HCT116 (cell line): ENCODE measurements around the gene VSIG2. TPM values are rescaled to one million over a fixed set of nuclear protein-coding genes. Genes with fewer than 3 reads are reported as not detected.

ENCODE experiments used
- ATAC-seq: fragments of 200-7000 bp; cut with Tn5 transposase; 2 replicates; pipeline ENCODE4 v1.9.1; 2020; ENCODE audit warnings: mild to moderate bottlenecking, moderate library complexity
- BruUV-seq: library from RNA; stranded (reverse); fragments of 400-500 nt; replicated peaks from 2 replicates; lab custom pipeline; 2021; lab: Mats Ljungman, UMichigan
- CTCF ChIA-PET: fragments of 300-600 bp; sonication (Branson Sonifier 250); formaldehyde crosslinking; loops from one replicate; lab custom pipeline; 2021; ENCODE audit warnings: antibody characterized with exemption; lab: Charles Lee
- POLR2A ChIA-PET: fragments of 300-600, 350-600 bp; sonication (Branson Sonifier 250); formaldehyde crosslinking; loops from one replicate; lab custom pipeline; 2021; ENCODE audit warnings: antibody characterized with exemption; lab: Charles Lee
- RAD21 ChIA-PET, 2 experiments: fragments of 300-600 bp; sonication (Branson Sonifier 250); formaldehyde crosslinking; loops; one replicate each; lab custom pipeline; 2023; ENCODE audit warnings: low total read pairs in 2 of 2; ENCODE audit not compliant: uncharacterized antibody in 2 of 2, unreplicated experiment in 2 of 2, low non-redundant PET in 1 of 2; lab: Charles Lee
- DNase-seq: peaks from one replicate; pipeline ENCODE4 v3.0.0-alpha.2; 2010; ENCODE audit warnings: low read depth, low spot score
- H2AFZ ChIP-seq: fragments of 200-600 bp; shearing (Covaris generic), sonication (generic); 2 replicates; pipeline ENCODE4 v1.6.1; 2017; ENCODE audit warnings: low read depth, mixed run types, mixed read lengths, antibody characterized with exemption, low read length; ENCODE audit not compliant: poor library complexity, severe bottlenecking
- H3K27ac ChIP-seq: 2 replicates; pipeline ENCODE4 v1.5.1; 2012; ENCODE audit warnings: low read depth, low read length
- H3K27me3 ChIP-seq: fragments of 200-600 bp; sonication (generic); 2 replicates; pipeline ENCODE4 v1.6.1; 2016; ENCODE audit warnings: mixed run types, low read length, mixed read lengths; ENCODE audit not compliant: insufficient read depth
- H3K36me3 ChIP-seq, 2 experiments: fragments of 200-500 bp in 1 of 2; fragments of 200-600 bp in 1 of 2; sonication (Bioruptor generic) in 1 of 2; sonication (generic) in 1 of 2; 2 replicates each; pipeline versions ENCODE4 v1.5.1 to v1.6.1; 2014 to 2016; ENCODE audit warnings: low read length in 2 of 2, inconsistent platforms in 1 of 2, mixed read lengths in 1 of 2, mixed run types in 1 of 2; ENCODE audit not compliant: insufficient read depth in 2 of 2, control insufficient read depth in 1 of 2
- H3K4me1 ChIP-seq, 2 experiments: fragments of 200-600 bp in 1 of 2; sonication (generic) in 1 of 2; 2 replicates each; pipeline versions ENCODE4 v1.5.1 to v1.6.1; 2012 to 2017; ENCODE audit warnings: low read length in 2 of 2, inconsistent platforms in 1 of 2, mild to moderate bottlenecking in 1 of 2, mixed read lengths in 1 of 2, mixed run types in 1 of 2, moderate library complexity in 1 of 2; ENCODE audit not compliant: insufficient read depth in 2 of 2, control insufficient read depth in 1 of 2
- H3K4me2 ChIP-seq: fragments of 200-600 bp; sonication (generic); 2 replicates; pipeline ENCODE4 v1.6.1; 2017; ENCODE audit warnings: mixed run types, low read length, mixed read lengths
- H3K4me3 ChIP-seq, 2 experiments: fragments of 200-600 bp in 1 of 2; sonication (generic) in 1 of 2; replicated peaks in 1 of 2; 2 replicates each; pipeline ENCODE4 v1.5.1; 2011 to 2016; ENCODE audit warnings: low read length in 2 of 2, control low read depth in 1 of 2, low read depth in 1 of 2, mild to moderate bottlenecking in 1 of 2, mixed read lengths in 1 of 2, mixed run types in 1 of 2
- H3K79me2 ChIP-seq: fragments of 200-600 bp; sonication (generic); 2 replicates; pipeline ENCODE4 v1.6.1; 2017; ENCODE audit warnings: mild to moderate bottlenecking, mixed run types, low read length, moderate library complexity, mixed read lengths; ENCODE audit not compliant: insufficient read depth
- H3K9ac ChIP-seq: fragments of 200-600 bp; sonication (generic); 2 replicates; pipeline ENCODE4 v1.6.1; 2016; ENCODE audit warnings: low read length, mixed read lengths
- H3K9me2 ChIP-seq: fragments of 200-600 bp; sonication (generic), shearing (Covaris generic); 2 replicates; pipeline ENCODE4 v1.6.1; 2017; ENCODE audit warnings: mixed run types, mild to moderate bottlenecking, moderate library complexity; ENCODE audit not compliant: insufficient read depth
- H3K9me3 ChIP-seq, 2 experiments: fragments of 200-500 bp in 1 of 2; fragments of 200-600 bp in 1 of 2; sonication (Bioruptor generic) in 1 of 2; sonication (generic) in 1 of 2; 2 replicates each; pipeline ENCODE4 v1.6.1; 2014 to 2017; ENCODE audit warnings: low read length in 2 of 2, mixed read lengths in 2 of 2, inconsistent platforms in 1 of 2, low read depth in 1 of 2, mild to moderate bottlenecking in 1 of 2, mixed run types in 1 of 2, moderate library complexity in 1 of 2; ENCODE audit not compliant: control insufficient read depth in 1 of 2, insufficient read depth in 1 of 2
- H4K20me1 ChIP-seq: fragments of 200-600 bp; sonication (generic), shearing (Covaris generic); 2 replicates; pipeline ENCODE4 v1.6.1; 2017; ENCODE audit warnings: mixed run types, mild to moderate bottlenecking, moderate library complexity; ENCODE audit not compliant: insufficient read depth
- CEBPB ChIP-seq: IDR thresholded peaks from 2 replicates; pipeline ENCODE4 v1.6.1; 2012; ENCODE audit warnings: low read depth
- EGR1 ChIP-seq: IDR thresholded peaks from 2 replicates; pipeline ENCODE4 v1.6.1; 2012; ENCODE audit warnings: low read depth
- POLR2AphosphoS5 ChIP-seq: IDR thresholded peaks from 2 replicates; pipeline ENCODE4 v1.6.1; 2011; ENCODE audit warnings: mild to moderate bottlenecking, low read depth, low read length, moderate library complexity
- YY1 ChIP-seq: IDR thresholded peaks from 2 replicates; pipeline ENCODE4 v1.6.1; 2011; ENCODE audit warnings: low read length, low read depth, moderate library complexity, mild to moderate bottlenecking; ENCODE audit not compliant: insufficient replicate concordance; ENCODE audit errors: extremely low read depth
- intact Hi-C: fragments of 100-400 bp; cut with micrococcal nuclease; formaldehyde crosslinking; loops from 2 replicates; pipeline ENCODE4 v1.10.0; 2022
- total RNA-seq: library from RNA; stranded (reverse); gene quantifications from one replicate; pipeline ENCODE4 v1.2.1, GENCODE V29; 2021; ENCODE audit not compliant: unreplicated experiment
- TF ChIP-seq, protein P1 (sequence below): IDR thresholded peaks from 2 replicates; pipeline ENCODE4 v1.6.1; 2012

The VSIG2 gene
- total RNA-seq, 1 experiment from 2014 or later, result not detected

DNA sequence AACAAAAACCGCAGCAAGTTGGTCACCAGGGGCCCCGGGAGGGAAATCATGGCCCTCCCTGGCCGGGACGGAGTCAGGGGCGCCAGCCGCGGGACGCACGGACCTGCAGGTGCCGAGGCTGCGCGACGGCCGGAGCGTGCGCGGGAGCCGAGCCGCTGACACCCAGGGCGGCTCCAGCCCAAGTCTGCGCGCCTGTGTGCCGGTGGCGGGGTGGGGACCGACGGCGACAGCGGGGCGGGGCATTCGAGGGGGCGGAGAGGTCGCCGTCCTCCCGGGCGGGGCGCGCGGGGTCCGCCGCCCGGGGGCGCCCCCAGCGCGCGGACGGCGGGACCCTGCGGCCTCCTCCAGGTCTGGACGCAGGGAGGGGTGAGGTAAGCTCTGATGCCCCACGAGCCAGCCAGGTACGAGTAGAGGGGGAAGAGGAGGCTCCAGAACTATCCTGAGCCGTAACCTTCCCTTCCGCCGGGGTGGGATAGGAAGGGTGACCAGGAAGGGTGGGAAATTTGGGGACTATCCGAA, 10.1 kb upstream of the VSIG2 start, which contains the start of gene ESAM:
Gene ESAM (minus strand): TSS at position 186 of the 519 bp plus-strand sequence. CDS start 136 bp downstream, at position 50.
- no peaks in the 10 kb centered on the region for H3K79me2 ChIP-seq
- no peaks in the 10 kb centered on the region; the same call in 1 of the 2 replicates for H4K20me1 ChIP-seq
- H2AFZ ChIP-seq, result peak within 1 kb of the TSS; percentile 90
- no peaks in the 10 kb centered on the region for H3K9me3 ChIP-seq
- H3K9me2 ChIP-seq, result no peaks in the 10 kb centered on the region
- no peaks in the 10 kb centered on the region for H3K27me3 ChIP-seq
- ChIA-PET POLR2A (no interaction called here), RAD21 (interaction anchor here (1.7 to 1.8 kb wide), 2 partner anchors 15 to 88 kb away, joined by 3 to 5 read pairs; partner anchors contain the start of genes SIAE (in 1 of the 2) and SPA17 (in 1 of the 2)), CTCF (interaction anchor here (1.0 to 3.2 kb wide), 9 partner anchors 11 to 92 kb away, joined by 3 to 28 read pairs (median 4); no protein-coding TSS in a partner anchor)
- peak; percentile 75 for ATAC-seq
- H3K4me1 ChIP-seq, result peaks cover 20 to 40% of the 10 kb centered on the region in 2 experiments
- BruUV-seq, result no TSS peak
- peak within 1 kb of the TSS; percentile 65 for H3K9ac ChIP-seq
- no peak for DNase-seq
- peak within 1 kb of the TSS; percentile 84 for H3K27ac ChIP-seq
- intact Hi-C loops, result loop anchor here (2.0 kb wide), 1 partner anchor 15 kb away; no protein-coding TSS in a partner anchor
- peak within 1 kb of the TSS; percentile 98 for H3K4me2 ChIP-seq
- no peaks in the 10 kb centered on the region; a peak in 1 of 4 replicates for H3K36me3 ChIP-seq
- H3K4me3 ChIP-seq, result peak within 1 kb of the TSS; percentile 66 to 77
- TF ChIP-seq, protein P1, sequence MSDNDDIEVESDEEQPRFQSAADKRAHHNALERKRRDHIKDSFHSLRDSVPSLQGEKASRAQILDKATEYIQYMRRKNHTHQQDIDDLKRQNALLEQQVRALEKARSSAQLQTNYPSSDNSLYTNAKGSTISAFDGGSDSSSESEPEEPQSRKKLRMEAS, result peak; percentile 50; the same call in 1 of the 2 replicates
- TF ChIP-seq CEBPB (no peak), EGR1 (0 out of 2 replicates have a peak, but pooled peaks have one; percentile 1), POLR2AphosphoS5 (peak; percentile 82), YY1 (peak; percentile 27)
